ENCODE data around the gene DTX3.
"Not testable (repeated sequence)": the region's sequence is repeated elsewhere in the genome, so short reads cannot be mapped to it uniquely, and the experiment has no call there.

DTX3 gene, protein sequence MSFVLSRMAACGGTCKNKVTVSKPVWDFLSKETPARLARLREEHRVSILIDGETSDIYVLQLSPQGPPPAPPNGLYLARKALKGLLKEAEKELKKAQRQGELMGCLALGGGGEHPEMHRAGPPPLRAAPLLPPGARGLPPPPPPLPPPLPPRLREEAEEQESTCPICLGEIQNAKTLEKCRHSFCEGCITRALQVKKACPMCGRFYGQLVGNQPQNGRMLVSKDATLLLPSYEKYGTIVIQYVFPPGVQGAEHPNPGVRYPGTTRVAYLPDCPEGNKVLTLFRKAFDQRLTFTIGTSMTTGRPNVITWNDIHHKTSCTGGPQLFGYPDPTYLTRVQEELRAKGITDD

GRCh38 chr12:57604454-57604991 is at the start of gene DTX3:
DTX3 (plus strand) TSS chr12:57604824; CDS start chr12:57606518, 1,694 bp downstream.
- DNase-seq (ENCODE audit: low spot score), result no peak

DNA sequence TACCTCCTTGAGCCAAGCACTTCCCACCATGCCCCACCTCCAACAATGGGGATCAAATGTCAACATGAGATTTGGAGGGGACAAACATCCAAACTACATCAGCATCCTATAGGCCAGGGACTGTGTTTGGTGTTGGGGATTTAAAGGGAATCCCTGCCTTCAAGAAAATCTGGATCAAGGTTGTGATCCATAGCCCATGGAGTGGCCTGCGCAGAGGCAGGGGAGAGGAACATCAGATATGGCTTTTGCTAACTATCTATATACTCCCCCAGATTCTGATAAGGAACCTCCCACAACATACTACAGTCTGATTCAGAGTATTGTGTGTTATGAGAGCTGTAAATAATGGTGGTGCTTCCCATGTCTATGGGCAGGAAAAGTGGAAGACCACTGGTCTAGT is 49.7 kb upstream of the DTX3 start:
- no peak for DNase-seq (ENCODE audit: low spot score)

- DNase-seq (ENCODE audit: low spot score), result no peak
Measured at GRCh38 chr12:57558864-57559263, 45.8 kb upstream of the DTX3 start.

GRCh38 chr12:57560516-57560915 is 44.1 kb upstream of the DTX3 start:
- no peak for DNase-seq (ENCODE audit: low spot score)

- DNase-seq (ENCODE audit: low spot score), result not testable (repeated sequence)
Measured at GRCh38 chr12:57561117-57561516, 43.5 kb upstream of the DTX3 start.

- DNase-seq (ENCODE audit: low spot score), result no peak
Measured at GRCh38 chr12:57563358-57563757, 41.3 kb upstream of the DTX3 start.

- DNase-seq (ENCODE audit: low spot score), result no peak
Measured at GRCh38 chr12:57564178-57564740, 40.4 kb upstream of the DTX3 start.

GRCh38 chr12:57568838-57569237 is 35.8 kb upstream of the DTX3 start:
- DNase-seq (ENCODE audit: low spot score), result no peak

DNA sequence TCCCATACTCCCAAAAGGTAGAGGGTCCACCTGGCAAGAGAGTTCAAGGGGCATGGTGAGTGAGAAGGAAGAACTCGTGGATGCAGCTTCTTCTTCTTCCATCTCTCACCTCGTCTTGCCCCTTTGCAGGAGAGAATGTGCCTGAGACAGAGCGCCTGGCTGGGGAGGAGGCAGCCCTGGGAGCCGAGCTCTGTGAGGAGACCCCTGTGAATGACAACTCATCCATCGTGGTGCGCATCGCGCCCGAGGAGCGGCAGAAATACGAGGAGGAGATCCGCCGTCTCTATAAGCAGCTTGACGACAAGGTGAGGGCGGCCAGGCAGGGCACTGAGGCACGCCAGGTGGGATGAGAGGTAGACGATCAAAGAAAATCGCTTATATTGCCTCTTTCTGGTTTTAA is 34.8 kb upstream of the DTX3 start:
- no peak for DNase-seq (ENCODE audit: low spot score)

GRCh38 chr12:57570438-57570837 is 34.2 kb upstream of the DTX3 start:
- DNase-seq (ENCODE audit: low spot score), result not testable (repeated sequence)

GRCh38 chr12:57571926-57572762 is 32.5 kb upstream of the DTX3 start:
- DNase-seq (ENCODE audit: low spot score), result no peak

GRCh38 chr12:57574795-57575194 is 29.8 kb upstream of the DTX3 start:
- no peak for DNase-seq (ENCODE audit: low spot score)

GRCh38 chr12:57575771-57576612 is 28.6 kb upstream of the DTX3 start:
- peak; percentile 40 for DNase-seq (ENCODE audit: low spot score)

GRCh38 chr12:57576613-57577160 is 27.9 kb upstream of the DTX3 start:
- DNase-seq (ENCODE audit: low spot score), result no peak

GRCh38 chr12:57577981-57578758 is 26.5 kb upstream of the DTX3 start:
- DNase-seq (ENCODE audit: low spot score), result no peak

DNA sequence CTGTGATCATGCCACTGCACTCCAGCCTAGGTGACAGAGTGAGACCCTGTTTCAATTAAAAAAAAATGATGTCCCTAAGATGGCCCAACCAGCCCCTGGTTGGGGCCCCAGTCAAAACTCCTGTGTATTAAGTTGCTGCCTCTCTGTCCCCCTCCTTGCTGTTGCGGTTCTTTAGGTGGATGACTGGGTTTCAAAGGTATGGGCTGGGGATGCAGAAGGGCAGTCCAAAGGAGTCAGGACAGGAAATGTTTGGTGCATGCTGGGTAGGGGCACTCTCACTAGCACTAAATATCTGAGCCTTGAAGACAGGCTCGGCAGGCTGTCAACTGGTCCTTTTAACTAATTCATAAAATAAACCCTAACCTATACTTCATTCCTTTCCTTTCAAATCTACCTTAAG is 25.6 kb upstream of the DTX3 start:
- no peak for DNase-seq (ENCODE audit: low spot score)

DNA sequence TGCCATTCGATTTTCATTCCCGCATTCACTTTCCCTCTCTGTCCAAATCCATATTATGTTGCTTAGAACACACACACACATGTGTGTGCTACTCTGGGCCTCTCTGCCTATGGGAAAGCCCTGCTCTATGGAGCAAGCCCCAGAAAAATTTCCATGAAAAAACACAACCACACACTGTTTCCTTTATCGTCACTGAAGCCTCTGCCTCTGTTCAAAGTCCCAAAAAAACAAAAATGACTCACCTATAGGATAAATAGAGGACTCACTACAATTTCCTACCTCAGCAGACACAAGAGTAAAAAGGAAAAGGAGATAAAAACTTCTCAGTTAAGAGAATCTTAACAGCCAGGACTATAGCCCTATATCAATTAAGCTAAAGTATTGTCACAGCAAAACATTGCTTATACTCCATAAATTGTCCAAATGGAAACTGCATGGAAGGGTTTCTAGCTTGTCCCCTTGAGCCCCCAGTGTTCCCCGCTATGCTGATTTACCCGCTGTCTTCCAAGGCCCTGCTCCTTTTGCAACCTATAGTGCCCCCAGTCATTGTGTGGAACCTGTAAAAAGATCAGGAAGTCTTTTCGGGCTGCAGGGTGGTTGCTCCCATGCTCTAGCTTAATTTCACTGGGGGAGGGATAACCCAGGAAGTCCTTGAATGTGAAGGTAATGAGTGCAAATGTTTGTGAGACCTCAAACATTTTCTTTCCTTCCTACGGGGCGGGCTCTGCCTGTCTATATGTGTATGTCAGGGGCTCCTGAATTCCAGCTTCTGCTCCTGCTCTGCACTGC is 24.8 kb upstream of the DTX3 start:
- peak; percentile 30 for DNase-seq (ENCODE audit: low spot score)

DNA sequence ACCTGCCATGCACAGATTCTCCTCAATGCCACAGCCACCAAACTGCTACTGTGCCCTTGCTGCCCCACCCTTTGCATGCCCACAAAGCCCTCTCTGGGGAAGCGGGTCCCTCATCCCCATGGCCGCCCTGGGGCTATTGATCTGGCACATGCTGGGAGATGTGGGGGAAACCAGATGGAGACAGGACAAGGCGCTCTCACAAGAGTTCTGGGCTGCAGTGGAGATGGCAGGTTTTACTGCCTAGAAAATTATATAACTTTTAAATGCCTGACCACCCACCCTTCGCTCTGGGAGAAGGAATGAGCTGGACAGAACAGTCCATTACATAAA is 24.2 kb upstream of the DTX3 start:
- DNase-seq (ENCODE audit: low spot score), result no peak

- no peak for DNase-seq (ENCODE audit: low spot score)
Measured at GRCh38 chr12:57581802-57582201, 22.8 kb upstream of the DTX3 start.

GRCh38 chr12:57582440-57582839 is 22.2 kb upstream of the DTX3 start:
- DNase-seq (ENCODE audit: low spot score), result no peak
